HG03196 (cell line): ENCODE data around the gene ADRM1.

Source experiments
- ATAC-seq: cut with Tn5 transposase; IDR thresholded peaks from one replicate; pipeline ENCODE4 v1.9.1; 2021; ENCODE audit not compliant: unreplicated experiment

Gene ADRM1

DNA sequence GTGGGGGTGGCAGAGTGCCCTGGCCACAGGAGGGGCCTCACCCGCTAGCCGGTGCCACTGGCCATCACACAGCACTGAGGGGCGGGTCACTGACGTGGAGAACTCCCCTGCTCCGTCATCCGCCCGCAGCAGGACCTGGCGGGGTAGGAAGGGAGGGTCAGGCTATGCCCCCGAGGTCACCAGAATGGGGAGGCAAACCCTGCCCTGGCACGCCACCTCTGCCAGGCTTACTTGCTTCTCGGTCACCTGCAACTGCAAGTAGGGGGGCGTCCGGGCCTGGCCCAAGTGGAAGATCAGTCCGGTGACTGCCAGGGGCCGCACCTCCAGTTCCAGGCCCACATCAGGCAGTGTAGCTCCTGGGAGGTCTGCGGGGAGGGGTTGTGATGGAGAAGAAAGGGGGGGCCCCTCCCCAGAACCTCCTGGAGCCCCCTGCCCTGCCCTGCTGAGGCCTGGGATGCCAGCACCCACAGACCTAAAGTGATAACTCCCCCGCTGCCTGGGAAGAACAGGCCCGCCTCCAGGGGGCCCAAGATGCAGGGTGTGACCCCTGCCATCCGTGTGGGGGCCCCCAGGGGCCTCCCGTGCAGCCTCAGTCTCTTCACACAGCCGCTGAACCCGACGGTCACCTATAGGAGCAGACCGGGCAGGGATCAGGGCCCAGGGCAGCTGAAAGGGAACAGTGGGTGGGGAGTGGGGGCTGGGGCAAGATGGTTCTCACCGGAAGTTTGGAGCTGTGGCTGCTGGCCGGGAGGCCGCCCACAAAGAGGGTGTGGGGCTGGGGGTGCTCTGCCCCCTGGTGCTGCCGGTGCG, 7.4 kb downstream of the ADRM1 start:
- no peak for ATAC-seq

GRCh38 chr20:62310757-62311121, 7.9 kb downstream of the ADRM1 start:
- no peak for ATAC-seq

GRCh38 chr20:62311150-62311549, 8.4 kb downstream of the ADRM1 start:
- no peak for ATAC-seq

DNA sequence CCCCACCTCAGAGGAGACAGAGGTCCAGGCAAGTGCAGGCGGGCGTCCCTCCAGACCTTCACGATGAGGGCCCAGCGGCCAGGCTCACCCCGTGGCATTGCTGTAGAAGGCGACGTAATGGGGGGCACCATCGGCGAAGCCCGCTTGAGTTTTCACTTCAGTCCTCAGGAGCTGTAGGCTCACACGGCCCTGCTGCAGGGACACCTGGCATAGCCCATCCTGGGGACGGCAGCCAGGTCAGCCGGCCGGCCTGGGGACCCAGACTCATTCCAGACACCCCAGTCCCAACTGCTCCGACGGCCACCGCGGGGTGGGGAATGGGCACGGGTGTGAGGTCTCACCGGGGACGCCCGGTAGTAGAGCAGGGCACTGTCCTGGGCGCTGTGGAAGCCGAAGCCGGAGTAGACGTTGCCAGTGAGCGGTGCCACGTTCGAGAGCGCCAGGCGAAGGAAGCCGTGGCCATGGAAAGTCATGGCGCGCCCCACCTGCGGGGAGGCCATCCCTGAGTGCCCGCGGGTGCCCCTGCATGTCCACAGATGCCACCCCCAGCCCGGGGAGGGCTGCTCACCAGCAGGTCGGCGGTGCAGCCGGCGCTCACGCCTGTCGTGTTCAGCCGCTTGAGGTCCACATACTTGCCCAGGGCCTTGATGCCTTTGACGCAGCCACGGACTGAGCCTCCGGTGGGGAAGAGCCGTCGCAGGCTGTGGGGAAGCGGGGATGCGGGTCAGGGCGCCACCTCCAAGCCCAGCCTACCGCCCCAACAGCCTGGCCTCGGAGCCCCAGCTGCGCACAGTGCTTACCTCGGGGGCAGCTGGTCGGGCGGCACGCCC, 9.2 kb downstream of the ADRM1 start:
- ATAC-seq: no peak

GRCh38 chr20:62312662-62312977, 9.8 kb downstream of the ADRM1 start:
- ATAC-seq: no peak

- no peak for ATAC-seq
These were observed 10.2 kb downstream of the ADRM1 start for GRCh38 chr20:62313021-62313420.

DNA sequence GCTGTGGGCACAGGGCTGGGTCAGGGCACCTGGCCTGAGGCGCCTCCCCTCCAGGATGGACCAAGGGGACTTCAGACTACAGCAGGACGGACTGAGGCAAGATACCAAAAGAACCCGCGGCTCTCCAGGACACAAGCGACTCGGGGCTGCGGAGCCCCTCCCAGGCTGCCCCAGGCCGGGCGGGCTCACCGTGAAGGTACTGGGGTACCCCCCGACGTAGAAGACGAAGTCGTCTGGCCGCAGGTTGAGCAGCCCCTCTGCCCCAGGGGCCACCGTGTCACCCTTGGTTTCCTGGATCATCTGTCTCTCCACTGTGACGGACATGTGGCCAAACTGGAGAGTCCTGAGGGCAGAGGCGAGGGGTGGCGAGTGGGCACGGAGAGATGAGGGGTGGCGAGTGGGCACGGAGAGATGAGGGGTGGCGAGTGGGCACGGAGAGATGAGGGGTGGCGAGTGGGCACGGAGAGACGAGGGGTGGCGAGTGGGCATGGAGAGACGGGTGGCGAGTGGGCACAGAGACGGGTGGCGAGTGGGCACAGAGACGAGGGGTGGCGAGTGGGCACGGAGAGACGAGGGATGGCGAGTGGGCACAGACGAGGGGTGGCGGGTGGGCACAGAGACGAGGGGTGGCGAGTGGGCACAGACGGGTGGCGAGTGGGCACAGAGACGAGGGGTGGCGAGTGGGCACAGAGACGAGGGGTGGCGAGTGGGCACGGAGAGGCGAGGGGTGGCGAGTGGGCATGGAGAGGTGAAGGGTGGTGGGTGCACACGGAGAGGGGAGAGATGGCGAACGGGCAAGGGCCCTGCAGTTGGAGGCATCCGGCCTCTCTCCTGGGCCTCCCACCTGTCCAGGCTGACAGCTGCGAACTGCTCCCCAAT, 10.9 kb downstream of the ADRM1 start:
- no peak for ATAC-seq

DNA sequence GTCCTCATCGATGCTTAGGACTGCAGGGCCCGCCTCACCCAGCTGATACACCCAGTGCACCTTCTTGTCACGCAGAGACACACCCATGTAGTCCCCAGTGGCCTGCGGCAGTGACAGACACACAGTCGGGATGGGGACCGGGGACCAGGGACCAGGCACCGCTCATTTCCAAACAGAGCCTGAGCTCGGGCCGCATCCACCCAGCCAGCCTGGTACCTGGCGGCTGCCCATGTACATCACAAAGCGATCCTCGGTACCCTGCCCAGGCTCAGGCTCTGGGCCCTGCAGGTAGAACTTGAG, 11.5 kb downstream of the ADRM1 start:
- no peak for ATAC-seq

DNA sequence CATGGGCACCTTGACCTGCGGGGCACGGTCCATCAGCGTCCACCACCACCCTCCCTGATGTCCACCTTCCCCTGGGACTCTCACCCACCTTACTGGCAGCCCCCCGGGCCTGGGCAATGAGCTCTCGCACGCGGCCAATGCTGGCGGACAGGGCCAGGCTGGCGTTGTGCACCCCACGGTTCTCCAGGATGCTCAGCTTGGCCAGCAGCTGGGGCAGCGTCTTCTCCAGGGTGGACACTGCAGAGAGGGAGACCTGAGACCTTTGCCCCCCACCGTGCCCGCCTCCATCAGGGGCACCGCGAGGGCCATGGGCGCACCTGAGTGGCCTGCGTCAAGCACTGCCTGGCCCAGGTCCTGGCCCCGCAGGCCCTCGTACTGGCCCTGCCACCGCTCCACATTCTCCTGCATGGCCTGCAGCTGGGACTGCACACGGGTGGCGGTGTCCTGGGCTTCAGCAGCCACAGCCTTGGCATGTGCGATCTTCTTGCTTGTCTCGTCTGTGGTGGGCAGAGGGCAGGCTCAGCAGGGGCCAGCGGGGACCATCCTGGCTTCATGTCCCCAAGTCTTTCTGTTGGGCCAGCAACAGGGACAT, 12.0 kb downstream of the ADRM1 start:
- no peak for ATAC-seq

DNA sequence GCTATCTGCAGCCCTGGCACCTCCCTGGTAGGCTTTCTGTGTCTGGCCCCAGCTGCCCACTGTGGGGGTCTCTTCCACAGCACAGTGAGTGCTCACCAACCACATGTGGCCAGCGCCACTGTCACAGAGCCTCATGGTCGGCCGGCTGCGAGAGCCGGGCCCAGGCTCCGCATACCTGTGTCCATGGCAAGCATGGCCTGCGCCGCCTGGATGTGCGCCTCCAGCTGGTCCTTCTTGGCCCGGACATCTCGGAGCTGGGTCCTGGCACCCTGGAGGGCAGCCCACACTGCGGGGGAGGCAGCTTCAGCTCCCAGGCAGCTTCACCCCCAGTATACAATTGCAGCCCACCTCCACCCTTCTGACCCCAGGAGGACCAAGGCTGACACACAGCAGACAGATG, 13.0 kb downstream of the ADRM1 start:
- no peak for ATAC-seq

DNA sequence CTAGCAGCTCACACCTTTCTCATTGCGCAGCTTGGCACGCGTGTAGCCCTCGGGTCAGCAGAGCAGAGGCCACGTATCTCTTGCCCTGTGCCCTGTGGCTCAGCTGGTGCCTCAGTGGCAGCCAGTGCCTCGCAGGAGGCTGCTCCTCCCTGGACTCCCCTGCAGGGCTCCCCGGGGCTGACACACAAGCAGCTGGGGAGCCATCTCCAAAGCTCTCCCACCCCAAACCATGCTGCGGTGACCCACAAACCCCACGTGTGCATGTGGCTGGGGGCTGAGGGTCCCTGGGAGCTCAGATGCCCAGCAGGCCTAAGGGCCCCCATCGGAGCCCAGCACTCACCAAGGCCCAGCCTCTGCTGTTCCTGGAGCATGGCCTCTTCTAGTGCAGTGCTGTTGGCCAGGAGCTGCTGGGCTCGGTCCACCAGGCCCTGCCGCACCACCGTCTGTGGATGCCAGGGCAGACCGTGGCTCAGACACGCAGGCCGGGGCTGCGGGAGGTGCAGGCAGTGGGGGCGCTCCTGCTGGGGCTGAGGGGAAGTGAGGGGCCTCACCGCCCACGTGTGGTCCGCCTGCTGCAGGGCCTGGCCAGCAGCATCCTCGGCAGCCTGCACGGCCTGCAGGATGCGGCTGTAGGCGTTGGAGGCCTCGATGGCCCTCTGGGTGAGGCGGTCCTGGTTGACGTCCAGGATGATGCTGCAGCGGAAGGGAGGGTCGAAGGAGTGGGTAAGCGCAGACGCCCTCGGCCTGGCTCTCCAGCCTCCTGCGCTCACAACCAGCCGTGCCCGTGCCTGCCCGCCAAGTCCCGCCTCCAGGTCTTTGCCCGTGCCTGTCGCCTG, 13.8 kb downstream of the ADRM1 start:
- no peak for ATAC-seq

GRCh38 chr20:62317167-62317655, 14.4 kb downstream of the ADRM1 start:
- no peak for ATAC-seq

DNA sequence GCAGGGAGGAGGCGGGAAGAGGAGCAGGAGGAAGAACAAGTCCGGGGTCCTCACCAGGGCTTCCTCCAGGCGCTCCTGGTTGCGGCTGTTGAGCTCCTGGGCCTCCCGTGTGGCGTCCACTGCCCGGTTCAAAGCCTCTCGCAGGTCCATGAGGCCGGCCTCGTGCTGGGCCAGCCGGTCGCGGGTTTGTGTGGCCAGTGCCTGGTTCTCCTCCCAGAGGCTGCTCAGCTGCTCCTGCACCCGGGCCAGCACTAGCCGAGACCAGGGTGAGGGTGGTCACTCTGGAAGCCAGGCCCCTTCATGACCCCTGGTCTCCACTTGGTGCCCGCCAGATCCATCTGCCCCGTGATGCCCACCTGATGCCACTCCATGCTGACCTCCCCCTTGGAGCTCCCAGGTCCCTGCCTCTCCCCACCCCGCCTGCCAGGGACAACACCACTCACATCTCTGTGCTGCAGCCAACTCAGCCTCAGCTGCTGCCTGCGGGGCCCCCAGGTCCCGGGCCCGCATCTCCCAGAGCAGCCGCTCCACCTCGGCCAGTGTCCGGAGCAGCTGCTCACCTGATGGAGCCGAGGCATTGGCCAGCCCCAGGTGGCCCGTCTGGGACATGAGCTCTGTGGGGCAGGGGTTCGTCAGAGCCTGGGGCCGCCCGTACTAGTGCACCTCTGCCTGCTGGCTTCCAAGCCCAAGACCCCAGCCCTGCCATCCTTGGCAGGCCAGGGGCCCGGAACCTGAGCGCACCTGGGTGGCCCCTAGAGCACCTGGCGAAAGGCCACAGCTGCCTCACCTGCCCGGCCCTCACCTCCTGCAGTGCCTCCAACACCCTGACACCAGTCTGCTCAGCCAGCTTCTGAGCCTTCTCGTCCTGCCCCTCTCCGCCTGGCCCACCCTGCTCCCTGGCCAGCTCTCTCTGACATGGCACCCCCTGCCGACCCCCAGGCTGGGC, 15.9 kb downstream of the ADRM1 start:
- no peak for ATAC-seq

DNA sequence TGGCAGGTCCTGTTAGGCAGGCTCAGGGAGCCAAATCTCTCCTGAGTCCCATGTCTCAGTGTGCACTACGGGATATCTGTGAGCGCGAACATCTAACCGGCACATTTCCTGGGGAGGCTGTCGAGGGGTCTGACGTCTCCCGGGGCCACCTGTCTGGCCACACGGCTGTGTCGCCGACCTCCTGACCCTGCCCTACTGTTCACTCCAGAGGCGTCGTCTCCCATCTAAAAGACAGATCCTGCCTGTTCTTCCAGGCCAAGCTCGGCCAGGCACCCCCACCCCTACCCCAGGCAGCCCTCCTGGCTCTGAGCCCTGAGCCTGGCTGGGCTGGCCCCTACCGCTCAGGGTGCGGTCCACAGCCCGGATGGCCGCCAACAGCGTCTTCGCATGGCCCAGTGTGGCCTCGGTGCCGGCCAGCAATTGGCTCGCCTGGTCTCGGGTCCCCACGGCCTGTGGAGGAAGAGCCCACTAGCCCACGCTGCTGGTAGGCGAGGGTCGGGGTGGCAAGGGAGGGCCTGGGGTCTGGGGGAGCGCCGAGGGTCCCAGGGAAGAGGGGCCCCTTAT, 16.6 kb downstream of the ADRM1 start:
- no peak for ATAC-seq

- no peak for ATAC-seq
These were observed 18.0 kb downstream of the ADRM1 start for GRCh38 chr20:62320581-62321354.

GRCh38 chr20:62321521-62321948, 18.7 kb downstream of the ADRM1 start:
- ATAC-seq: no peak

DNA sequence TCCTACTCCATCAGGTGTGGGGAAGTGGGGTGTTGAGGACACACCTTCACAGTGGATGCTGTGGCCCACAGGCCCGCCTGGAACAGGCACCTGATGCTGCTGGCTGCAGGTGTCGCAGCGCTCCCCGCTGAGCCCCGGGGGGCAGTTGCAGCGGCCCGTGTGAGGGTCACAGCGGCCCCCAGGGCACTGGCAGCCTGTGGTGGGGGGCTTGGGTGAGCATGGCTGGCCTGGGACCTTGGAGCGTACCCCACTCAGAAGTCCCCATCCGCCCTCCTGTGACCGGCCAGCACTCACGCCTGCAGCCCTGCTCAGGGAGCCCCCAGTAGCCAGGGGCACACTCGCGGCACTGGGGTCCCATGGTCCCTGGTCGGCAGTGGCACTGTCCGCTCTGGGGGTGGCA, 19.2 kb downstream of the ADRM1 start:
- ATAC-seq: no peak

GRCh38 chr20:62322492-62323041, 19.8 kb downstream of the ADRM1 start:
- ATAC-seq: no peak
